Skeletal muscle satellite cell (primary cell): ENCODE measurements around the gene TSNAXIP1.

Experiments used
- H3K27me3 ChIP-seq: 2 replicates; pipeline ENCODE4 v1.7.0; 2013; ENCODE audit warnings: low read length; ENCODE audit not compliant: control insufficient read depth, insufficient read depth
- H3K36me3 ChIP-seq: 2 replicates; pipeline ENCODE4 v1.7.0; 2013; ENCODE audit warnings: mild to moderate bottlenecking, control low read depth, low read length; ENCODE audit not compliant: insufficient read depth
- H3K4me1 ChIP-seq: 2 replicates; pipeline ENCODE4 v1.7.0; 2013; ENCODE audit warnings: low read length; ENCODE audit not compliant: control insufficient read depth, insufficient read depth
- H3K4me2 ChIP-seq: 2 replicates; pipeline ENCODE4 v1.7.0; 2013; ENCODE audit warnings: mild to moderate bottlenecking, low read length
- H3K4me3 ChIP-seq: 2 replicates; pipeline ENCODE4 v1.7.0; 2013; ENCODE audit warnings: low read length
- H3K9ac ChIP-seq: 2 replicates; pipeline ENCODE4 v1.7.0; 2013; ENCODE audit warnings: mild to moderate bottlenecking, low read depth, low read length, moderate library complexity
- H3K9me3 ChIP-seq: replicated peaks from 2 replicates; pipeline ENCODE4 v1.7.0; 2013; ENCODE audit warnings: mild to moderate bottlenecking, control low read depth, low read length

Gene TSNAXIP1

DNA sequence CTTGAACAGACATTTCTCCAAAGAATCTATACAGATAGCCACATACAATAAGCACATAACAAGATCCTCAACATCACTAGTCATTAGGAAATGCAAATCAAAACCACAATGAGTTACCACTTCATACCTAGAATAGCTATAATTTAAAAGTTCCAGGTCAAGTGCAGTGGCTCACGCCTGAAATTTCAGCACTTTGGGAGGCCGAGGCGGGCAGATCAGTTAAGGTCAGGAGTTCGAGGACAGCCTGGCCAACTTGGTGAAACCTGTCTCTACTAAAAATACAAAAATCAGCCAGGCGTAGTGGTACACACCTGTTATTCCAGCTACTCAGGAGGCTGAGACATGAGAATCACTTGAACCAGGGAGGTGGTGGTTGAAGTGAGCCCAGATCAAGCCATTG lies 20.2 kb upstream of the TSNAXIP1 start:
- no peak overlapping the region for H3K4me3 ChIP-seq
- no peaks in the 10 kb centered on the region for H3K4me1 ChIP-seq
- H3K9ac ChIP-seq = no peak overlapping the region
- no peak overlapping the region for H3K4me2 ChIP-seq
- no peaks in the 10 kb centered on the region for H3K36me3 ChIP-seq
- H3K9me3 ChIP-seq = no peaks in the 10 kb centered on the region
- H3K27me3 ChIP-seq = no peaks in the 10 kb centered on the region

DNA sequence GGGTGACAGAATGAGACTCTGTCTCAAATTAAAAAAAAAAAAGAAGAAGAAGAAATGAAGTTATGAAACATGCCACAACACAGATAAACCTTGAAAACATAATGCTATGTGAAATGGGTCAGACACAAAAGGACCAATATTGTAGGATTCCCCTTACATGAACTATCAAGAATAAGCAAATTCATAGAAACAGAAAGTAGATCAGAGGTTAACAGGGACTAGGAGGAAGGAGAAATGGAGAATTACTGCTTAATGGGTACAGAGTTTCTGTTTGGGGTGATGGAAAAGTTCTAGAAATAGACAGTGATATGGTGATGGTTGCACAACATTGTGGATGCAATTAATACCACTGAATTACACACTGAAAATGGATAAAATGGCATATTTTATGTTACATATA lies 16.6 kb upstream of the TSNAXIP1 start:
- Histone ChIP-seq H3K36me3 (no peaks in the 10 kb centered on the region), H3K9ac (no peak overlapping the region), H3K4me3 (no peak overlapping the region), H3K27me3 (no peaks in the 10 kb centered on the region), H3K9me3 (no peaks in the 10 kb centered on the region), H3K4me1 (no peaks in the 10 kb centered on the region), H3K4me2 (no peak overlapping the region)

- H3K36me3 ChIP-seq = peaks cover 9% of the 10 kb centered on the region
- H3K27me3 ChIP-seq = no peaks in the 10 kb centered on the region
- no peak overlapping the region for H3K4me2 ChIP-seq
- no peak overlapping the region for H3K4me3 ChIP-seq
- H3K9ac ChIP-seq = no peak overlapping the region
- peaks cover 8% of the 10 kb centered on the region for H3K4me1 ChIP-seq
- H3K9me3 ChIP-seq = no peaks in the 10 kb centered on the region
Observed at GRCh38 chr16:67796099-67796718, 10.5 kb upstream of the TSNAXIP1 start.

DNA sequence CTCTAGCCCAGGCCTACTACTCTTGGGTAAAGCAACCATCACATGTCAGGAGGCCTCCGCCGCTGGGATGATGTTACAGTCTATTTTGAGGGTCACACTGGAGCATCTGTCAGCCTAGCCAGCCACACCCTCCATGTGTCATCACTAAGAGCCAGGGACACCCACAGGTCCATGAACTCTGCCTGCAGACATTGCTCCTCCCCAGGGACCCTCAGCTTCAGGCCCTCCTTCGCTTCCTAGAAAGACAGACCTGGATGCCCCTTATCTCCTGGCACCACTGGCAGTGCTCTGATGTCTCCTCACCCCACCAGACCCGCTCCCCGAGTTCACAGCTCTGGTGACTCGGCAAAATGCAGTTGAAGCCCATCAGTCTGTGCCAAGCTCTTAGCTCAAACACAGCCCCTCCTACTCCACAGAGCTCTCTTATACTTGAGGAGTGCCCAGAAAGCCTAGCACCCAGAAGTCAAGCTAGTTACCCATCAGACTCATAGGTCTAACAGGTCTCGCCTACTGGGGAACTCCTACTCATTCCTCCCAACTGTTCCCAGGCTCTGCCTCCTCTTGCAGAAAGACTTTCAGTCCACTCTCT lies 6.3 kb upstream of the TSNAXIP1 start:
- peaks cover 14% of the 10 kb centered on the region for H3K4me1 ChIP-seq
- no peak overlapping the region for H3K4me2 ChIP-seq
- peaks cover 13% of the 10 kb centered on the region for H3K36me3 ChIP-seq
- H3K27me3 ChIP-seq = no peaks in the 10 kb centered on the region
- no peaks in the 10 kb centered on the region for H3K9me3 ChIP-seq
- no peak overlapping the region for H3K9ac ChIP-seq
- H3K4me3 ChIP-seq = no peak overlapping the region

GRCh38 chr16:67801241-67801640 lies 5.4 kb upstream of the TSNAXIP1 start:
- H3K4me3 ChIP-seq = no peak overlapping the region
- H3K4me1 ChIP-seq = peaks cover 17% of the 10 kb centered on the region
- no peak overlapping the region for H3K4me2 ChIP-seq
- no peak overlapping the region for H3K9ac ChIP-seq
- H3K36me3 ChIP-seq = peaks cover 13% of the 10 kb centered on the region
- no peaks in the 10 kb centered on the region for H3K9me3 ChIP-seq
- H3K27me3 ChIP-seq = no peaks in the 10 kb centered on the region

GRCh38 chr16:67801883-67802282 lies 4.8 kb upstream of the TSNAXIP1 start:
- Histone ChIP-seq H3K4me1 (peaks cover 17% of the 10 kb centered on the region), H3K9me3 (no peaks in the 10 kb centered on the region), H3K9ac (no peak overlapping the region), H3K4me3 (no peak overlapping the region), H3K27me3 (no peaks in the 10 kb centered on the region), H3K4me2 (no peak overlapping the region), H3K36me3 (peaks cover 13% of the 10 kb centered on the region)

DNA sequence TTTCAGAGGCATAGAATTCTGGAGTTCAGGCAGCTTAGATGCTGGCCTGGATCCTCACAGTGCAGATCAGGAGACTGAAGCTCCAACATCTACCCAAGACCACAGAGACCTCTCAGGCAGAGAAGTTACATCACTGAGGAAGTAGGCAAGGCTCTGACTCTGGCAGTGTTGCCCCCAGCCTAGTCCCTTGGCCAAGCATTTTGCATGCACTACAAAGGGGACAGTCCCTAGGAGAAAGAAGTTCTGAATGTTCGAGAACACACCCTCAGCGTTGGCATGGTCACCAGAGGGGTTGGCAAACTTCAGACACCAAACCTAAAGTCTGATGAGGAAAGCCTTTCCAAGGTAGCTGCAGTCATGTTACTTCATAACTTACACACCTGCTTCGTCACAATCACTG lies 2.8 kb upstream of the TSNAXIP1 start:
- H3K9ac ChIP-seq = no peak overlapping the region
- H3K4me3 ChIP-seq = no peak overlapping the region
- no peak overlapping the region for H3K4me2 ChIP-seq
- peaks cover 23% of the 10 kb centered on the region for H3K4me1 ChIP-seq
- H3K9me3 ChIP-seq = no peaks in the 10 kb centered on the region
- peaks cover 8% of the 10 kb centered on the region for H3K36me3 ChIP-seq
- no peaks in the 10 kb centered on the region for H3K27me3 ChIP-seq

DNA sequence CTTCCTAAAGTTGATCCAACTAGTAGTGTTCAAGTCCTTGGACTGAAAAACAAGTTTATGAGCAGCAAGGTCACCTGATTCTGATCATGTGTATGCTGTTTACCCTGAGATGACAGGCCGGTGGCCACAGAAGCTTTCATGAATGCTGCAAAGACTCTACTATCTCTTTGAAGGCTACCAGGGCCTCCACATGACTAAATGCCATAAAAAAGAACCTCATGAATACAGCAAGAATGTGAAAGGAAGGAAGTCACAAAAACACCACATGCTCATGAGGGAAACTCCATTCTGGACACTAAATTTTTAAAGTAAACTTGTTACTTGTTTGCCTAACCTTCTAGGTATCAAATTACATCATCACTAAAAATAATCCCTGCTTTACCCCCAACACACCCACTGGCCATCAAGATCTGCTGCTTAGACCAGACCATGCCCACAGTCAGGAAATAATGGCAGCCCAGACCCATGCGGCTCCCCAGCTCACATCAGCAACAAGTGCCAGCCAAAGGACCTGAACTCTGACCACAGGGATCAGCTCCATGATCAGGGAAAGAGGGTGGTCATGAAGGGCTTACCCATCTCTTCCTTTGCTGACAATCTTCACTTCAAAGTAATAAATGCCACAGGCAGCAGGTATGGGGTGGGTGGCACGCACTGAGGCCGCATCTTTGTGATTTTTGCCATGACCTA lies 1.7 kb upstream of the TSNAXIP1 start:
- Histone ChIP-seq H3K36me3 (peaks cover 4% of the 10 kb centered on the region), H3K4me1 (peaks cover 22% of the 10 kb centered on the region), H3K9ac (peak overlapping the region; percentile 90), H3K4me2 (peak overlapping the region; percentile 99), H3K27me3 (no peaks in the 10 kb centered on the region), H3K9me3 (no peaks in the 10 kb centered on the region), H3K4me3 (peak overlapping the region; percentile 84)

DNA sequence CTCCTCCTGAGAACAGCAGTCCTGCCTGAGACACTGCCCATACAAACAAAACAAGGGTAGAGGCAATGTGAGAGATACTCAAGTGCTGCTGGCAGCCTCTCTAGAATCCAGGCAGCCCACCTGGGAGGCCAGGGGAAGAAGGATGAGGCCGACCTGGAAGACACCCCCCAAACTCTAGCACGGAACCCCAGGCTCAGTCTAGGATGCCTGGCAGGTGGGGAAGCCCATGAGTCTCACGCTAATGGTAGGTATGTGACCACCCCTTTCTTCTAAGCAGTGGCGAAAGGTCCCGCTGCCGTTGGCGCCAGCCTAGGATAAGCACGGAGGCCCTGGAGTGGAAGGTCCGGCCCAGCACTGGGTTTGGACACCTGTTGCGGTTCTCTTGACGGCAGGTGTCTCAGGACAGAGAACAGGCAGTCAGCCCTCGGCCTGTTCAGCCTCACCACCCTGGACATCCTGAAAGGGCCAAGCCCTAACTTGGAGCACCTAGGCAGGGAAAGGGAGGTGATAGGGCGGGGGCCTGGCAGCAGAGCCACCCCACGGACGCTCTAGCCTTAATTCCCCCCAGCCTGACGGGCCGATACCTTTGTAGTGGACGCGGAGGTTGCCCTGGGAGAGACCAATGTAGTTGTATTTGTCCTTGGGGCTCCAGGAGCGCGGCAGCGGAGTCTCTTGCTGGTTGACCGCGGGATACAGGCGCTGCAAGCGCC lies 816 bp upstream of the TSNAXIP1 start:
- H3K9me3 ChIP-seq = no peaks in the 10 kb centered on the region
- H3K36me3 ChIP-seq = peaks cover 4% of the 10 kb centered on the region
- peaks cover 15% of the 10 kb centered on the region for H3K4me1 ChIP-seq
- H3K27me3 ChIP-seq = no peaks in the 10 kb centered on the region
- H3K4me3 ChIP-seq = peak overlapping the region; percentile 84
- peak overlapping the region; percentile 99 for H3K4me2 ChIP-seq
- peak overlapping the region; percentile 90 for H3K9ac ChIP-seq

- Histone ChIP-seq H3K9ac (peak overlapping the region; percentile 75), H3K4me1 (peaks cover 15% of the 10 kb centered on the region), H3K9me3 (no peaks in the 10 kb centered on the region), H3K4me2 (peak overlapping the region; percentile 87), H3K36me3 (peaks cover 4% of the 10 kb centered on the region), H3K27me3 (no peaks in the 10 kb centered on the region), H3K4me3 (peak overlapping the region; percentile 84)
Observed at GRCh38 chr16:67807148-67807682, 526 bp downstream of the TSNAXIP1 start.

- H3K9me3 ChIP-seq = no peaks in the 10 kb centered on the region
- H3K4me2 ChIP-seq = no peak overlapping the region
- H3K9ac ChIP-seq = no peak overlapping the region
- peaks cover 5% of the 10 kb centered on the region for H3K4me1 ChIP-seq
- H3K27me3 ChIP-seq = no peaks in the 10 kb centered on the region
- H3K4me3 ChIP-seq = no peak overlapping the region
- H3K36me3 ChIP-seq = no peaks in the 10 kb centered on the region
Observed at GRCh38 chr16:67811899-67812298, 5.2 kb downstream of the TSNAXIP1 start.
